GM08714 (cell line): Measurements from ENCODE around the gene SYCP2.

Source experiments
- H3K4me3 ChIP-seq: fragments of 200-500 bp; sonication (Bioruptor generic); 2 replicates; pipeline ENCODE4 v1.5.1; 2014; ENCODE audit warnings: mild to moderate bottlenecking, low read length, inconsistent platforms
- ZNF274 ChIP-seq: IDR thresholded peaks from 2 replicates; pipeline ENCODE4 v1.6.1; 2012; ENCODE audit warnings: mild to moderate bottlenecking, low read depth, low read length

The SYCP2 gene

DNA sequence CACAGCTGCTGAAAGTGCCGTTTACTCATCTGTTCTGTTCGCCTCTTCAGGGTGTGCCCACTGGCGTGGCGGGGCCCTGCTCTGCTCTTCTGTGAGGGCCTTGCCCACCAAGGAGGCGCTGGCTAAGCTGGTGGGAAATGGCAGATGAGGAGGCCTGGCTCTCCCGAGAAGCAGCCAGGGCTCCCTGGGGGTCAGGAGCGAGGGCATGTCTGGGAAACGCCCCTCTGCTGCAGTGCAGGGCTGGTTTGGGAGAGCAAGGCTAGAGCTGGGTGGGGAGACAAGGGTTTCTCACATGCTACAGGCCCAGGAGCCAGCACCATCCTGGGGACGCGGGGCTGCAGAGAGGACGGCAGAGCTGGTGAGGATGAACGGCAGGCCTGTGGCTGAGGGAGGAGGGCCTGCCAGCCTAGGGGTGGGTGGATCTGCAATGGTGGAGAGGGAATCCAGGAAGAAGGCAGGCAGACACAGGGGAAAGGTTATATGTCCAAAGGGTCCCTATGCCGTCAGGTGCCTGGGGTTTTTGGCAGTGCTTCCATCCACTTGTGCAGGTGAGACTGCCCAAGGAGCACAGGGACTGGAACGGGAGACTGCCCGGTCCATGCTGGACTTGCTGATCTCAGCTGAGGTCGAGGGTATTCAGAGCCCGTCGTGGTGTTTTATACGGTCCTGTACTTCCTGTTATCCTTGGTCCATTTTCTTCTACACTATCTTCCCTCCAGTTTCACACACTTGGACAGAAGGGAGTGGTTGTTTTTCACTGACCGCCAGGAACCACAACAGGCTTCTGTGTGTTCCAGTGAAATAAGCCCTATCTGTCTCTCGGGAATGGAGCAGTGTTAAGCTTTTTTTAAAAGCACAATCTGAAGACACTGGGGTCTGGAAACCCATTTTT lies 119.2 kb downstream of the SYCP2 start:
- no peak for TF ChIP-seq ZNF274
- no peak overlapping the region for H3K4me3 ChIP-seq
